Activated gamma-delta T cell treated with Interleukin-2 at 50 U/mL for 16 hours (primary cell): ENCODE measurements around the gene ENTREP1.
"Not testable (repeated sequence)": the region's sequence is repeated elsewhere in the genome, so short reads cannot be mapped to it uniquely, and the experiment has no call there.

Experiments
- DNase-seq: peaks from one replicate; pipeline ENCODE4 v3.0.0-alpha.2; 2020

Gene ENTREP1

DNA sequence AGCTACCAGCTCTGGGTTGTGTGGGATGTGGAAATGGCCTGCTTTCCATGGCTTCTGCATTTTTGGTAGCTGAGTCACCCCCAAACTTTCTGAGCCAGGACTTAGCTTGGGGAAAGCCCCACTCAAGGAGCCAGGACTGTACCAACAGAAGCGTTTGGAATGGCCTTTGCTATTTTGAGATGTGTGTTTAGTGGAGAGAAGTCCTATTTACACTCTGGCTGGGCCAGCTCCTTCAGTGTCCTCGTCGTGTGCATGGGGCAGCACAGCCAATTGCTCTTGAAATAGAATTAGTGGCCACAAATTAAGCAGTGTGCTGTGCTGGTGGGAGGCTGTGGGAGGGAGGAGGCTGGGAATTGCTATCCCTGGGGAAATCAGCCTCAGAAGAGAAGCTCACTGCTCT is 51.6 kb downstream of the ENTREP1 start:
- DNase-seq, result no peak

DNA sequence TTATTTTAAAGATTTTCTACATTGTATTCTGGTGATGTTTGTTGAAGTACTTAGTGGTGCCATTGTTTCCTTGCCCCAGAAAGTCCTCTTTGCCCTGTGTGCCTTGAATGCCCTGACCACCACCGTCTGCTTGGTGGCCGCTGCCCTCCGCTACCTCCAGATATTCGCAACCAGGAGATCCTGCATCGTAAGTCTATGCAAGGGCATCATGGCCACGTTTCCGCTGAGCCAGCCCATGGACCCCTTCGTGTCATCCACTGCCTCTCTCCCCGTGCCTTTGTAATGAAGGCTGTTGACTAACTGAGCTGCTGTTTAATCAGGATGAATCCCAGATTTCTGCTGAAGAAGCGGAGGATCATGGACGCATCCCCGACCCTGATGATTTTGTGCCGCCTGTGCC is 52.3 kb downstream of the ENTREP1 start:
- DNase-seq, result no peak

DNA sequence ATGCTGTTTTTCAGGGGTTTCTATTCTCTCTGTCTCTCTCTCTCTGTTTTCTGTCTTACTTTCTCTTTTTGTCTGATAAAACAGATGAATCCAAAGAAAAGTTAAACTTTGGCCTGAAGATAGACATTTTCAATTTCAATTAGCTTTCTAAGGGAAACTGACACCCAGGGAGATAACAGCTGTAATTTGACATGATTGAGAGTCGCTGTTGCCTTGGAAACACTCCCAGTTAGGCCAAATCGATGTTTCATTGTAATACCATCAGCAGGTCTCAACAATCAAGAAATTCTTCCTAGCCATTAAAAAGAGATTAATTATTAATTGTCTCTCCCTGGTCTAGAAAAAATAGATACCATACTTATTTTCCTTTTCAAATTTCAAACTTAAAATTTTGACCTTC is 53.0 kb downstream of the ENTREP1 start:
- DNase-seq, result no peak

DNA sequence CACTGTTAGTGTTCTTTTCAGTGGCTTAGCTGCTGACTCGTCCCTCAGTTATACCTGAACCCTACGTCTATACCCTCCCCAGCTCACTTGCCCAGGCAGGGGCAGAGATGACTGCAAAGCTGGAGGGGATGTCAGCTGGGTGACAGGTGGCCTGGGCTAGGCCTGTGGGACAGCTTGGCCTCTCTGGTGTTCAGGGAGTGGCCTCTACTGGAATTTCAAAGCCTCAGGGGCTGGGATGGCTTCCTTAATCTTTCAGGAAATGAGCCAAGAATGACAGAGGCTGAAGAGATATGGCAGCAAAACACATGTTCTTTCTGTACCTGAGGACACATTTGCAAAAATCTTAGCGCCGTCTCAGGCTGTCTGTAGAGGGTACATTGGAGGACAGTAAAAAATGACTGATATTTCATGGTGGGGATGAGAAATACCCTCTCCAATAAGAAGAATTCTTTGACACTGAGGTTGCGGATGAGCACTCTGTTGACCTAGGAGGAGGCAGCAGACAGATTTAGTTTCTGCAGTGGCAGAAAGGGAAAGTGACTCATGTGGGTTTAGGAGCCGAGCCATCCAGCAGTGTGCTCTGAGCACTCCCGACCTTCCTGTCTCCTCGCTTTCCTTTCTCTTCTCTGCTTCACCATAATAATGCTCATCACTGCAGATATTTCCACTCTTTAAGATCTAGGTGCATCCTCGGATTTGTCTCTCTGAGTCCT is 54.4 kb downstream of the ENTREP1 start:
- DNase-seq, result no peak

DNA sequence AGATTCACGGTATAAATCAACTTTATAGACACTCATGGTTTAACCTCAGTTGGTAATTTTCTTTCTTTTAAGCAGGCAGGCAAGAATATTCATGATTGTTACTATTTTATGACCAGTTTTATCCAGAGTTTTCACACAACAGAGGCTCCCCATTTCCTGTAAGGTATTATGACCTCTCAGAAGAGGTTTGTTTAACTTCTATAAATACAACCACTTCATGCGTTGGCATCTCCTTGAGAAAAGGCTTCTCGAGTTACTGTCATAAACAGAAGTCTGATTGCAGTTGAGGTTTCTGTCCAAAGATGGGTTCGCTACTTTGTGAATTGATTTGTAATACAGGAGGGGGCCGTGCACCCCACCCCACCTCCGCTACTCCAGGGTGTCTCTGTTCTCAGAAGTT is 55.3 kb downstream of the ENTREP1 start:
- DNase-seq, result no peak

DNA sequence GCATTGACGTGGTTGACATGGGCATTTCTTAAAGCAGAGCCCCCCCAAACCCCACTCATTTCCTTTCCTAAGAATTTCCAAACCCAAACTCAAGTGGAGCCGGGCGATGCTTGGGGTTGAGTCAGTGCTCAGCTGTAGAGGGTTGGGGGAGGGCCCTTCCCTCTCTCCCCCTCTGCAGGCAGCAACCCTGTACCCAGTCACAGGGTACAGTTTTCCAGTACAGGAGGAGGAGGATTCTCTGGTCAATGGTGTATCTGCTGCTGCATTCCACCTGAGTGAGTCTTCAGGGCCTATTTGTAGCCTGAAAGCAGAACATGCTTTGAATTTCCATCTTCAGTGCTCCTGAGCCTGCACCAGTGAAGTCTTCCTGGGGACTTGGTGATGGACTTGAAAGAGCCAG is 55.8 kb downstream of the ENTREP1 start:
- DNase-seq, result no peak

DNA sequence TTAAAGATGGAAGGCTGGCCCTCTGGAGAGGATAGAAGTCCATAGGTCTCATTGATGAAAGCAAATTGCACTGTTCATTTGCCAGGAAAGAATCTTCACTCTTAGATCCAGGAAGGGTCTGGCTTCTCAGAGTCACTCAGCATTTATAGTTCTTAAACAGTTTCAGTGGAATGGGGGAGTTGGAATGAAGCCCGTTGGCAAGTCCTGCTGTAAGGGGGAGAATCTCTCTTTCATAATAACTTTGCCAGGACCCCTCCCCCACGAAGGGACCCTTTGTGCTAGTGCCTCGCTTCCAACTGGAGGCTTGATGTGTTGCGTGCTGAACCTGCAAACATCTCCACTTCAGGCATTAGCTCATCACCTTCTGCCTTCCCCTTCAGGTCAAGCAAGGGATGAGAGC is 57.1 kb downstream of the ENTREP1 start:
- DNase-seq, result no peak

DNA sequence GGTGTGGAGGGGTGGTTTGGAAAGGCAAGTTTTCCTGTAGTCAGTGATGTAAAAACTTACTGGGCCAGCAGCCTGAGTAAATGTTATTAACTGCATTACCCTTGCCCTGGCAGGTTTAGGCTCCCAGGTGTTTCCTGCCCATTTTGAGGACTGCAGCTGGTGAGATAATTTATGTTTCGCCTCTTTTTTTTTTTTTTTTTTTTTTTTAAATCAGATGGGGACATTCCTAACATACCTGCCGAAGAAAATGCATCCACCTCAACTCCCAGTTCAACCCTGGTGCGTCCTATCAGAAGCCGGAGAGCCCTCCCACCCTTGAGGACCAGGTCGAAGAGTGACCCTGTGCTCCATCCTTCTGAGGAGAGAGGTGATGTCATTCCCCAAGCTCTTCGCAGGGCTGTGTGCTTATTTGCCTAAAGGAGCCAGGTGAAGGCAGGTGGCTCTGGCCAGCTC is 60.6 kb downstream of the ENTREP1 start:
- no peak for DNase-seq

DNA sequence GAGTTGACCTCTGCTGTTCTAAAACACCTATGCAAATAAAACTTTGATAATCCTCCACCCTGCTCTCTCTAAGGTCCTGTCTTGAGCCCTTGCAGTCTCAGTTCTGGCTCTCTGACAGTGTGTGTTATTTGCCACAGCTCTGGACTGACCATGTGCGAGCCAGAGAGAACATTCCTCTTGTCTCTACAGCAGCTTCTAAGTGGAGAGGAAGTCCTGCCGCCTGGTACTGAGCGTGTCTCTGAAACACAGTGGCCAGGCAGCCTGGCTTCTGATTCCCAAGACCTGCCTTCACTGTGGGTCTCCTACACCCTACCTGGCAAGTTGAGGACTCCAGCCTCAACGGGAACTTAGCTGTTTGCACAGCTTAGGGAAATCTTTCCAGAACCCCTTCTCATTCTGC is 61.6 kb downstream of the ENTREP1 start:
- no peak for DNase-seq

DNA sequence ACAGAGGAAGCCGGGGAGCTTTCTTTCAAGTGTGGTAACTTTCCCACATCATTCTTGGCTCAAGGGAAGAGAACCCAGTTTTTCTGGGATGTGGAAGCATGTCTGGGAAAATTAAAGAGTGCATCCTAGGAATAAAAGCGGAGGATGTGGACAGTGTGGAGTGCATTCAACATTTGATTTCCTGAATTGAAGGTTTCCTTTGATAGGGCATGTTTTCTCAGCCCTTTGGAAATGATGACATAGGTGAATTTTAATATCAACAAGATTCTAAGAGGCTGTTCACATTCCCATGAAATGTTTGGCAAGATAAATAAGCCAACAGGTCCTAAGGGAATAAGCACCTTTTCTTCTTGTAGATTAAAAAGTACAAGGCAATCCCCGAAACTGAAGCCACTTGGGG is 63.6 kb downstream of the ENTREP1 start:
- no peak for DNase-seq

DNA sequence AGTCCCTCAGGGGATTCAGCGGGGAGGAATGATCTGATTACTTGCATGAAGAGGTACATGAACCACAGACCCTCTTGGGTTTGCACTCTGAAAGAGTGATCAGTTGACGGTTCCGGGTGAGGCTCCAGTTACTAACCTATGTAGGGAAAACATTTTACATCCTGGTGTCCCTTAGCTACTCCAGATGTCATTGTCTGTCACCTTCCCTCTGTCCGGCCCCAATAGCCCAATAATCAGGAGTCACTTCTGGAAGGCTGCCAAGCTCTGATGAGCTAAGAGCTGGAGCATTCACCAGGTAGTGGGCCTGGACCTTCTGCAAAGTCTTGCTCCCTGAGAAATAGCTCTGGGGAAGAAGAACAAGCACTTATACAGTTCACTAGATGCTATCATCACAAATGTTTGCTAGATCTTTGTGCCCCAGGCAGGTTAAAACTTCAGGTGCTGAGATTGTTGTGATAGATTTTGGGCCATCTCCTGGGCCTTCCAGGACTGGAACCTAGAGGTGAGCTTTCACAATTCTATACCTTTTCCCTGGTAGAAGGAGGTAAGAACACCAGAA is 64.5 kb downstream of the ENTREP1 start:
- no peak for DNase-seq

DNA sequence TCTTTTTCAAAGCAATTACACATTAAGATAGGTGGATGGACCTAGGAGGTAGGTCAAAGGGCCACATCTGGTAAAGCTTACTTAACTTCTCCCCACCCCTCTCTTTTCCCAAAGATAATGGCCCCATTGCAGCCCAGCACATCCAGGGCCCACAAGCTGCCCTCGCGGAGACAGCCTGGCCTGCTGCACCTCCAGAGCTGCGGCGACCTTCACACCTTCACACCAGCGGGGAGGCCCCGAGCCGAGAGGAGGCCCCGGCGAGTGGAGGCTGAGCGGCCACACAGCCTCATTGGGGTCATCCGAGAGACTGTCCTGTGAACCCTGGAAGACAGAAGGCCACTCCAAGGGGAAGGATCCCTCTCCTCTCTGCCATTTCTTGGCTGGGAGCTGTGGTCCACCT is 66.5 kb downstream of the ENTREP1 start:
- no peak for DNase-seq

DNA sequence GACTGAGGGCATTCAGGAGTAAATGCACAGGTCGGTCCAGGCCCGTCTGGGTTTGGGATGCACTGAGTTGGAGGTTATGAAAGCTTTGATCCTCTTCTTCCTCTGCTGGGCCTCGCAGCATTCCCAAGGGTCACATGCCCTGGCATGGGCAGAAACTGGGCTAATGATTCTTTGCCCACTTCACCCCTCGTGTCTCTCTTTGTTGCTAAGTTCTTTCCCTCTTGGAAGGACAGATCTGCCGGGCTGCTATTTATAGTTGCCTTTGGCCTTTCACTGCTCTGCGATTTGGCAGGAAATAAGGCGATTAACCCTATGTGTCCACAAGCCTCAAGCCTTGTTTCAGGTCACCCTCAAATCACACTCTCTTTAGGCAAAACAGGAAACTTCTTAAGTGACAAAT is 66.9 kb downstream of the ENTREP1 start:
- DNase-seq, result no peak

DNA sequence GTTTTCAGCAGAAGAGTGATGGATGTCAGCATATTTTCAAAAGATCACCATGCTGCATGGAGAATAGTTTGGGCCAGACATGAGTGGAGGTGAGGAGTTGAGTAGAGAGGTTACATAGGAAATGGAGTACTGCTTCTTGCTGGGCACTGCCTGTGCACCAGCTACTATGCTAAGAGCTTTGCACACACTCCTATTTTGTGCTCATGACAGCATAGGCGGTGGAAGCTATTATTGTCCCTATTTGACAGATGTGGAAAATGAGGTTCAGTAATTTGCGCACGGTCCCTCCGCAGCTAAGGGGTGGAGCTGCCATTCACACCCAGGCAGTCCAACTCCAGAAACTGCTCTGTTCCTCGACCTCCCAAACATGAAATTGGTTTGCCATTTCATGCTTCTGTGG is 67.8 kb downstream of the ENTREP1 start:
- DNase-seq, result no peak

DNA sequence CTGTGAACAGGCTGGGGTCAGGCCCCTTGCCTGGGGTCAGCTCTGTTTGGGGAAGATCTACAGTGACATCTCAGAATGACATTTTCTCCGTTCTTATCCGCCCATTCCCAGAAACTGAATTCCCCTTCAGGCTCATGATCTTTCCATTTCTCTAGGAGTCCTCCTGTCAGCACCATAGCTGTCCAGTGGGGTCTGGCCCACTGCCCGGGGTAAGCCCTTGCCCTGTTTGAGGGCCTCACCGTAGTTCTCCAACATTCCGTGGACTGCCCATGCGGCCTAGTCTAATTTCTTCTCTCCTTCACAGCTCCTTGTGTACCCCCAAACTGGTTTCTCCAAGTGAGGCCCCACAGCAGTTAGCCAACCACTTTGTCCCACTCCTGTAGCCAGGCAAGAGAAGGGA is 68.4 kb downstream of the ENTREP1 start:
- no peak for DNase-seq

DNA sequence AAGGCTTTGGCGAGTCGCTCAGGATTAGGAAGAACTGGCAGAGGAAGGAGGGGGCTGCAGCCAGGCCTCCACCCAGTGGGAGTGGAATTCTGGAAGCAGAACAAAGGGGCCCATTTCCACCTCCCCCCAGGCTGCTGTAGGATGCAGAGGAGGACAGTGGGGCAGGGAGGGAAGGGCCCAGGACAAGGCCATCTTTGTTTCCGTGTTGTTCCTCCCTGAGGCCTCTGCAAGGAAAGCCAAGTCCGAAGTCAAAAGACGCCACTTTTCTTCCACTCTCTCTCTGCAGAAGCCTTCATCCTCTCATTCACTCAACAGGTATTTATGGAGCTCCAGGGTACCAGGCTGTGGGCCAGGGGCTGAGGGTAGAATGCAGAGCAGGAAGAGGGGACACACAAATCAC is 70.7 kb downstream of the ENTREP1 start:
- DNase-seq, result no peak

DNA sequence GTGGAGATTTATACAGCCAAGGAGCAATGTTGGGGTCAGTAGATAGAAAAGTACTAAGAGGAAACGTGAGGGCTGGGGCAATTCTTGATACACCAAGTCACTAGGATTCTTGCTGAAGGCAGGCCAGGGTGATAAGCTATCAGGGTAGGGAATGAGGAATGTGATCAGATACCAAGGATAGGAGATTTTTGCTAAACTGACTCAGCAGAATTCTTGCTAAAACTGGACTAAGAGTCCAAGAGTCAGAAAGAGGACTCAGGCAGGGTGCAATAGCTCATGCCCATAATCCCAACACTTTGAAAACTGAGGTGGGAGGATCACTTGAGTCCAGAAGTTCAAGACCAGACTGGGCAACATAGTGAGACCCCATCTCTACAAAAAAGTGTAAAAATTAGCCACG is 71.7 kb downstream of the ENTREP1 start:
- no peak for DNase-seq

DNA sequence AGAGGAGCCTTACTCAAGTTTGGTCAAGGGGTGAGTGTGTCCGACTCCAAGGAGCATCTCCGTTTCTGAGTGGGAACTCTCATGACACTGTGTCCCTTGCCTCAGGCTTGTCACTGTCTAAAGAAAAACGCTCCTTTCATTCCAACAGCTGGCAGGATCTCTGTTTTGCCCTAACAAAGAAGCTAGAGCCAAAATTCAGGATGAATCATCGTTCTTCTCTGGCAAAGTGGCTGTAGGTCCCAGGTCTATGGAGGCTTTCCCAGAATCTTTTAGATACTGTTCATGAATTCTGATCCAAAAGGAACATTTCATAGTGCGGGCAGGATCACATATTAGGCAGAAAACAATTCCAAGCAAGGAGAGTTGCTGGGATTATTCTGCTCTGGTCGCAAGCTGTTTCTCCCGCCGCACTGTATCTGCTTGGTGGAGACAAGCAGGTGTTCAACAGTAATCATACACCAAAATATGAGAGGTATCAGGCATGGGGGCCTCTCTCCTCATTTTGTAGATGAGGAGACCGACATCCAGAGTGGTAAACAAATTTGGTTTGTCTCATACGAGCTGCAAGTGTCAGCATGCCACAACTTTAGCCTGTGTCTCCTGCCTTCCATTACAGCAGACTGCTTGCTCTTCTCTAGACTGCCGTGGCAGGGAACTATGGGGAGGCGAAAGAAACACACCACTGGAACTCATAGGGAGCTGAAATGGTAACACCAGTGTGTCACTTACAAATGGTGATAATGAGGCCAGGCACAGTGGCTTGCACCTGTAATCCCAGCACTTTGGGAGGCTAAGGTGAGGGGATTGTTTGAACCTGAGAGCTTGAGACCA is 72.6 kb downstream of the ENTREP1 start:
- DNase-seq, result no peak

DNA sequence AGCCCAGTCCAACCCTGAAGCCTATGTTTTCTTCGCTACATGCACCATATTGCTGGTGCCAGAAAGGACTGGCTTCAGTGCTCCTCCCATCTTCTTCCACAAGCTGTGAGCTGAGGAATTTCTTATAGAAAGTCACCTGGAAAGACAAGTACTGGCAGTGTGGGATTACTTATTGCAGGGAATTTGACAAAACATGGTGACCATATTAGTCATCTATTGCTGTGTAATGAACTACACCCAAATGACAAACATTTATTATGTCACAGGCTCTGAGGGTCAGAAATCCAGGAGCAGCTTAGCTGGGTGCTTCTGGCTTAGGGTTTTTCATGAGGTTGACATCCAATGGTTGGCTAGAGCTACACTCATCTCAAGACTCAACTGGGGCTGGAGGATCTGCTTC is 75.5 kb downstream of the ENTREP1 start:
- no peak for DNase-seq

DNA sequence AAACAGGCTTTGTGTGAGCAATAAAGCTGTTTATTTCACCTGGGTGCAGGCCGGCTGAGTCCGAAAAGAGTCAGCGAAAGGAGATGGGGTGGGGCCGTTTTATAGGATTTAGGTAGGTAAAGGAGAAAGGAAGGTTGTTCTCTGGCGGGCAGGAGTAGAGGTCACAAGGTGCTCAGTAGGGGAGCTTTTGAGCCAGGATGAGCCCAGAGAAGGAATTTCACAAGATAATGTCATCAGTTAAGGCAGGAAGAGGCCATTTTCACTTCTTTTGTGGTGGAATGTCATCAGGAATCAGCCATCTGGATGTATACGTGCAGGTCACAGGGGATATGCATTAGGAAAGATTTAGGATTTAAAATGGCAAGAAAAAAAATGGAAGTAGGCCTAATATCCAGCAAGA is 84.9 kb downstream of the ENTREP1 start:
- not testable (repeated sequence) for DNase-seq

DNA sequence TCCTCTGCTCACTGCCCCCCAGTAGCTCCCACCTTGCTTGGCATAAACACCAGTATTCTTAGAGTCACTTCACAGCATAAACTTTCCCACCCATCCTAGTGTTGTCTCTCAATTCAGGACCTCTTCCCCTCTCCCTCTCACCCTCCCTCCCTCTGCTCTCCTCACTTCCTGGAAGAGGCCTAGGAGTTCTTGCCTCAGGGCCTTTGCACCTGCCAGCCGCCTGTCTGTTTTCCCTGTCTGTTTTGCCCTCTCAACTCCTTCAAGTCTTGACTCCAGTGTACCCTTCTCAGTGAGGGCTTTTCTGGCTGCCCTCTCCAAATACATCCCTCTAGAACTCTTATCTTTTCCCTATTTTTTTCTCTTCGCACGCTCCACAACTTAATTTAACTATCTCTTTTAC is 86.2 kb downstream of the ENTREP1 start:
- no peak for DNase-seq

DNA sequence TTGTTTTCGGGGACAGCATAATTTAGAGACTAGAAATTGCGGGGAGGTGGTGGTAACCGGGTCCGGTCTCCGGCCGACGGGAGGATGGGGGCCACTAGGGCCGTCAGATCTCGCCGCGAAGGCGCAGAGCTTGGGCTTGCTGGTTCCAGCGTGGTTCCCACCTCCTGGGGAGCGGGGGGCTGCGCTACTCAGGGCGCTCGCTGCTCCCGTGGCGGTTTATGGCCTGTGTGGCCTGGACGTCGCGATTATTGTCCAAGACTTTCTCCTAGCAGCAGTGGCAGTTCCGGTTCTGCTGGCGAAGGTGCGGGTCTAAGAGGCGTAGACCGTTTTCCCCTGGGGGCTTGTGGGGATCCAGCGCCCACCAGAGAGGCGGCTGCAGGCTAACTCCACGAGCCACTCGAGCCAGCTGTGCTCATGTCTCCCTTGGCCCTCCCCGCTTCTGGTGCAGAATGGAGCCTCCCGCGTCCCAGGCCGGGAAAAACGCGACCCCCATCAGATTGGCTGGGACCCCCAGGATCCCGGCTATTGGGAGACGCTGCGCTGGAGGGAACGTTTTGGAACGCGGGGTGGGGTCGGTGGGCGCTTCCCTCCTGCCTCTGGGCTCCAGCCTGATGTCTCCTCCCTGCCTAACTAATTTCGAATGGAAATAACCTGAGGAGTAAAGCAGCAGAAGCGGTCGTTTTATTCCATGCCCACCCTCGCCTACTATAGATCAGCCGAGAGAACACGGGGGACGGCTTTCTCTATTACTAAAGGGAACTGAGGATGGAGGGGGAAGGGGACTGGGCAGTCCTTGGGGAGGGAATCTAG is 87.1 kb downstream of the ENTREP1 start:
- DNase-seq, result no peak

DNA sequence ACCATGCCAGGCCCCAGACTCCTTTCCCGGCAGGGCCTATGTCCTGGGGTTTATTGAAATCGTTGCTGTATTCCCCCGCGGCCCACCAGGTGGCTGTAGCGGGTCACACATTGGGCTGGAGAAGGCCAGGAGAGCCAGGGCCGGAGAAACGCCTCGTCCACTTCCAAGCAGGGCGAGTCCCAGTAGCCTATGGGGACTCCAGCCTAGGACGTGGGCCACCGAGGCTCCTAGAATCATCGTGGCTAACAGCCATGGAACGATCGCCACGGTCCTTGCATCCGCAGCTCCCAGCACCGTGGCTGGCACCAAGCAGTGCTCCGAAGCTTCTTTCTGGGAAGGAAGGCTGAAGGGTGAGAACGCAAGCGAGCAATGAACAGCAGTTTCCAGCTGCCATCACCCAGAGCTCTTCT is 87.7 kb downstream of the ENTREP1 start:
- no peak for DNase-seq
